ENCODE results near the gene GALP. TPM values are rescaled to one million over a fixed set of nuclear protein-coding genes. Genes with fewer than 3 reads are reported as not detected.
A peak's percentile ranks its signal among the peaks of the same experiment; 100 is the strongest.
"Not testable (repeated sequence)": the region's sequence is repeated elsewhere in the genome, so short reads cannot be mapped to it uniquely, and the experiment has no call there.

GALP gene
- total RNA-seq, 1 experiment from 2014 or later: not detected

- no peak for DNase-seq (ENCODE audit: low read depth)
These were observed 15.3 kb downstream of the GALP start for GRCh38 chr19:56191115-56191514.

GRCh38 chr19:56191711-56192110 is 15.9 kb downstream of the GALP start:
- DNase-seq (ENCODE audit: low read depth): no peak

- DNase-seq (ENCODE audit: low read depth): no peak
These were observed 18.3 kb downstream of the GALP start for GRCh38 chr19:56193981-56194640.

DNA sequence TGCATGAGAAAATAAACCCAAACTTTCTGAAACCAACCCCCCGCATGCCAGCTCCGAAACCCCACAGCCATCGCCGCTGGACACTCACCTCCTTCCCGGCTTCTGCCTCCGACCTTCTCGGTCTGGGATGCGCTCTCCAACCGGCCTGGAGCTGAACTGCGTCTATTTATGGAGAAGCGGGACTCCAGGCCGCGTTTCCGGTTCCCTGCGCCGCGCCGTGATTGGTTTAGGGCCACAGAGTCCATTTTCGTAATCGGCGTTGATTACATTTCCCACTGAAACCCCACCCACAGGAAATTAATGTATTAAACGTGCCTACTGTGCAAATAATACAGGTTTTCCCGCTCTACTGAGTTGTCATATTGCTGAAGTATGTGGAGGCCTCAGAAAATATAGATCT is 21.8 kb downstream of the GALP start, which contains the start of gene ZSCAN5B:
TSS of gene ZSCAN5B (minus strand) at position 138 of the 400 bp plus-strand sequence. CDS start 4,731 bp downstream, outside the sequence.
- DNase-seq (ENCODE audit: low read depth): not testable (repeated sequence)

GRCh38 chr19:56199687-56200086 is 23.9 kb downstream of the GALP start:
- DNase-seq (ENCODE audit: low read depth): no peak

DNA sequence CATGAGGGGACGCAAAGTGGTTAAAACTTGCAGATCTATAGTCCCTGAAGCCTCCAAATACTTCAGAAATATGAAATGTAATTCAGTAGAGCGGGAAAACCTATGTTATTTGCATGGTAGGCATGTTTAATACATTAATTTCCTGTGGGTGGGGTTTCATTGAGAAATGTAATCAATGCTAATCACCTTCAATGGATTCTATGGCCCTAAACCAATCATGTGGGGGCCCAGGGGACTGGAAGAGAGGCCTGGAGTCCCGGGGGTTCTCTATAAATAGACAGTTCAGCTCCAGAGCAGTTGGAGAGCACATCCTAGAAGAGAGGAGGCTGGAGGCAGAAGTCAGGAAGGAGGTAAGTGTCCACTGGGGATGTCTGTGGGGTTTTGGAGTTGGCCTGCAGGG is 26.2 kb downstream of the GALP start, which contains the start of gene ZSCAN5C:
TSS of gene ZSCAN5C (plus strand) at position 301 of the 400 bp plus-strand sequence. CDS start 3,641 bp downstream, outside the sequence.
- no peak for DNase-seq (ENCODE audit: low read depth)

DNA sequence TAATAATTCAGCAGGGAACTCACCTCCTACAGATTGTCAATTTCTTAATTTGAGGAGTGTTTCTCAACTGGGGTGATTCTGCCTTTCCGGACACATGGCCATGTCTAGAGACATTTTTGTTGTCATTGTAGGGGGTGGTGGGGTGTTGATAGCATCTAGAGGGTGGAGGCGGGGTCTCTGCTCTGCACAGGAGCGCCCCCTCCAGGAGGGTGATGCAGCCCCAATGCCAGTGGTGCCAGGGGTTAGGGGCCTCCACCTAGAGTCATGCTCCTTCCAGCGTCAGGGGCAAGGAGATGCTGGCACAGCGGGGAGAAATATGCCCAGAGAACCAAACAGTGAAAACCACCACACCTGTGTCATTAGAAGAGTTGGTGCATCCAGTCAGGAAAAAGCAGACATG is 31.8 kb downstream of the GALP start:
- DNase-seq (ENCODE audit: low read depth): not testable (repeated sequence)

GRCh38 chr19:56209091-56209490 is 33.3 kb downstream of the GALP start:
- DNase-seq (ENCODE audit: low read depth): no peak

- DNase-seq (ENCODE audit: low read depth): not testable (repeated sequence)
These were observed 34.2 kb downstream of the GALP start for GRCh38 chr19:56210036-56210435.

DNA sequence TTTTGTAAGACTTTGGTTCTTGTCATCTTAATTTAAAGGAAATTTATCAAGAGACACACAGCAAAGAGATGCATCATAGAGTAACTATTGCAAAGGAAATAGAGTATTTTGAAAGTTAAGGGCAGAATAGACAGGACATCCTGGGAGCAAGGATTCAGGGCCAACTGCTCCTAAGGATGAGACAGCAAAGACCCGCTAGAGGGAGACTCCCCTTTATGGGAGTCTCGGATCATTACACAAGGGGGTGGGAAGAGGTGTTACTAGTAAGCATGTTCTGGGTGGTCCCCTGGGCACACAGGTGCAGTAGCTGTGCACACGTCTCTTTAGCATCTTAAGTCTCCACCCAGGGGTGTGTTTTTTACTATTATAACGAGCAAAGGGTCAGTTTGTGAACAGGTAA is 35.9 kb downstream of the GALP start:
- DNase-seq (ENCODE audit: low read depth): no peak

DNA sequence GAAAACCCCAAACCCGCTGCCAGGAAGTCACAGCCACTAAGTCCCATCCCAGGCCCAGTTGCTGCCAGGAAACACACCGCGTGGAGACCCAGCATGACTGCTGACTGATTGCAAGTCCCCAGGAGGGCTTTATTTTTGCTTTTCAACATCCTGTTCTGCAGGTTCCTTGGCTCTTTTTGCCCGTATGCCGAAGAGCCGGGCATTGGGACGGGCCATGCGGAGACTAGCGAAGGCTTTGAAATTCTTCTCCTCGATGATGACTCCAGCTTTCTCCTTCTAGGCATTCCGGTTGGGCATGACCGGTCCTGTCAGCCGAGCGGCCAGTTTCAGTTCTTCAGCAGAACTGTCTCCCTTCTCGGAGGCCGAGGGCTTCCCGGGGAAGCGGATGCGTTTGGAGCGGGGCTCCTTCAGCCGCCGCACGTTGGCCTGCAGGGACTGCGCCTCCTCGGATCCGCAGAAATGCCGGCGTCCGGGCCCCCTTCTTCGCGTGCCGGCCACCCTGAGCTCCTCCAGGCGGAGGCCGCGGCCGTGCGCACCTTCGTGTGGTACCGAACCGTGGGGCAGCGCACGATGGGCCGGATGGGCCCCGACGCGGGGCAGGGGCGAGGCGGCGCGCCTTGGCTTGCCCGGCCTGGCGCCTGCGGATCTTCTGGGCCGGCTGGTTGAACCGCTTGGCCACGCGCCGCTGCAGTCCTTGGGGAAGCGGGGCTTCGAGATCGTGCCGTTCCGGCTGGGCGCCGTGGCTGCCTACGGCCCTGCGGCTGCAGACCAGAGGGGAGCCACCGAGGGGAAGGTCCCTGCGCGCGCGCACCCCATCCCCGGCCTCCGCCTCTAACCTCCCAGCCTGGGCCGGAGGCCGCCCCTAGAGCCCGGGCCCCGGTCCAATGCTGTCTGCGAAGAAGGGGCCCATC is 41.5 kb downstream of the GALP start:
- DNase-seq (ENCODE audit: low read depth): peak; percentile 5

DNA sequence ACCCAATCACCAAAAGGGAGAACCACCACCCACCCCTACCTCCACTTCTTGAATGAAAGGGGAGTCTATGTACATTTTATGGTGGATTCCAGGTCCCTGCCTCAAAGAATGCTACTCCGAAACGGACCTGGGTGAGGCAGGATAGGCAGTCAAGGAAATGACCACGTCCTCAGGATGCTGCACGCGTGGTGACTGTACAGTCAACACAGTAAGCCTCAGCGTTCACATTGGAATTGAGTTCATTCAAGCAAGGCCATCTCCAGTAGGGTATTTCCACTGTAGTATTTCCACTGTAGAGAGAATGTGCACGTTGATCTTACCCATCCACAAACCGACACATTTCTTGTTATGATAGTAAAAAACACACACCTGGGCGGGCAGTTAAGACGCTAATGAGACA is 43.2 kb downstream of the GALP start:
- DNase-seq (ENCODE audit: low read depth): no peak

GRCh38 chr19:56221442-56221841 is 45.6 kb downstream of the GALP start:
- DNase-seq (ENCODE audit: low read depth): not testable (repeated sequence)

DNA sequence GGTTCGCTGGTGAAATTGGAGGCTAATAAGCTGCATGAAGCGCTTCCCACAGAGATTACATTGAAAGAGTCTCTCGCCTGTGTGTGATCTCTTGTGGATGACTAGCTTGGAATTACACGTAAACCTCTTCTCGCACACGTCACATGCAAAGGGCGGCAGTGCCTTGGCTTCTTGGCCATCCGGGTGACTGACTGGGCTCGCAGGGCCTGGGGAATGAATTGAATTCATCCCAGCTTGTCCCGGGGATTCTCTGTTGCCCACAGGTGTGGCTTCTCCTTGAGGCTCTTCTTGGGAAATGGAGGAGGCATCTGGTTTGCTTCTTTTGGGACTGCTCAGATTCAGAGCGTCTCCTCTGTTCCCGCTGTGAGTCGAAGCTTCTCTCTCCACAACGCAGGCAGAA is 46.0 kb downstream of the GALP start:
- no peak for DNase-seq (ENCODE audit: low read depth)

DNA sequence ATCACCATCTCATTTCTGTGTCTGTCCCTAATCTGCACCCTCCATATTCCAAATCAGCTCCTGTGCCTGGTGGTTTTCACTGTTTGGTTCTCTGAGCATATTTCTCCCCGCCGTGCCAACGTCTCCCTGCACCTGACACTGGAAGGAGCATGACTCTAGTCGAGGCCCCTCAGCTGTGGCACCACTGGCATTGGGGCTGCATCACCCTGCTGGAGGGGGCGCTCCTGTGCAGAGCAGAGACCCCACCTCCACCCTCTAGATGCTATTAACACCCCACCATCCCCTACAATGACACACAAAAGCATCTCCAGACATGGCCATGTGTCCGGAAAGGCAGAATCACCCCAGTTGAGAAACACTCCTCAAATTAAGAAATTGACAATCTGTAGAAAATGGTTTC is 47.1 kb downstream of the GALP start:
- DNase-seq (ENCODE audit: low read depth): no peak

DNA sequence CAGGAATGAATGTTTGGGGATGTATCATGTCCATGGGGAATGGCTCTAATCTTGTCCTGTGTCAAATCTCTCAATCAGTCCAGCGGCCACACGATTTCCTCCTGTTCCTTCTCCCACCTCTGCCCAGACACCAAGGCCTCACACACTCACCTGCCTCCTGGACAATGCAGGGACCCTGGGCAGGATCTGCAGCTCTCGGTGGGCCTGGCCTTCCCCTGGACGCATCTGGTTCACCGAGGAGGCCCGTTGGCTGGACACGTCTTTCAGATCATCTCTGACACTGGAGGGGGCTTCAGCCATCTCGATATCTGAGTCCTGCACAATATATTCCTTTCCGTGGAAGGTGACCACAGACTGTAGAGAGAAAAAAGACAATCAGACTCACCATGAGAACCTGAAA is 47.7 kb downstream of the GALP start:
- no peak for DNase-seq (ENCODE audit: low read depth)

Other genes with a start within 250 kb of the GALP start
- not detected in 2 replicates for gene NLRP13, start 243.7 kb upstream of the GALP start, total RNA-seq (2014; rRNA removed; shearing (Covaris generic))
- gene NLRP8, start 228.2 kb upstream of the GALP start, total RNA-seq (2014; rRNA removed; shearing (Covaris generic)): not detected in 2 replicates
- gene NLRP5, start 189.2 kb upstream of the GALP start, total RNA-seq (2014; rRNA removed; shearing (Covaris generic)): not detected in 2 replicates
- gene ZNF787, start 54.7 kb upstream of the GALP start, total RNA-seq (2014; rRNA removed; shearing (Covaris generic)): 3.7 and 15.5 TPM in 2 replicates
- 7.8 and 21.2 TPM in 2 replicates for gene ZNF444, start 34.7 kb upstream of the GALP start, total RNA-seq (2014; rRNA removed; shearing (Covaris generic))
- gene ZSCAN5B, start 21.8 kb downstream of the GALP start, total RNA-seq (2014; rRNA removed; shearing (Covaris generic)): not detected in 2 replicates
- gene ZSCAN5C, start 26.3 kb downstream of the GALP start, total RNA-seq (2014; rRNA removed; shearing (Covaris generic)): not detected in 2 replicates
- not detected in 2 replicates for gene EDDM13, start 96.7 kb downstream of the GALP start, total RNA-seq (2014; rRNA removed; shearing (Covaris generic))
- gene ZSCAN5A, start 138.8 kb downstream of the GALP start, total RNA-seq (2014; rRNA removed; shearing (Covaris generic)): 6.3 and 9.4 TPM in 2 replicates
- 1.4 and 1.8 TPM in 2 replicates for gene ZNF582, start 217.5 kb downstream of the GALP start, total RNA-seq (2014; rRNA removed; shearing (Covaris generic))
- 6.1 and 7.9 TPM in 2 replicates for gene ZNF583, start 228.3 kb downstream of the GALP start, total RNA-seq (2014; rRNA removed; shearing (Covaris generic))

Measured in M059J (cell line).